CD14-positive monocyte (primary cell): ENCODE measurements around the gene HNRNPLL. TPM values are rescaled to one million over a fixed set of nuclear protein-coding genes. Genes with fewer than 3 reads are reported as not detected.

Source experiments
- DNase-seq, 3 donors: peaks; one replicate each; pipeline ENCODE4 v3.0.0-alpha.2; 2011 to 2022
- H2AFZ ChIP-seq: 2 replicates; pipeline ENCODE4 v1.6.0; 2012; ENCODE audit warnings: mild to moderate bottlenecking, low read depth, low read length, inconsistent platforms; ENCODE audit not compliant: insufficient read depth, poor library complexity, severe bottlenecking
- H3K27ac ChIP-seq, 2 donors: 1 replicate in 1 of 2; 2 replicates in 1 of 2; pipeline ENCODE4 v1.5.1; 2012 to 2013; ENCODE audit warnings: low read length in 2 of 2, control low read depth in 1 of 2, inconsistent platforms in 1 of 2, low read depth in 1 of 2, mild to moderate bottlenecking in 1 of 2
- H3K27me3 ChIP-seq, 2 donors: one replicate each; pipeline versions ENCODE4 v1.6.0 to v1.6.1; 2011 to 2013; ENCODE audit warnings: low read length in 2 of 2; ENCODE audit not compliant: control insufficient read depth in 2 of 2, insufficient read depth in 2 of 2
- H3K36me3 ChIP-seq, 2 donors: replicated peaks in 1 of 2; 1 replicate in 1 of 2; 2 replicates in 1 of 2; pipeline versions ENCODE4 v1.5.1 to v1.6.1; 2012 to 2013; ENCODE audit warnings: low read length in 2 of 2, control low read depth in 1 of 2, inconsistent platforms in 1 of 2, mild to moderate bottlenecking in 1 of 2; ENCODE audit not compliant: insufficient read depth in 2 of 2, control insufficient read depth in 1 of 2
- H3K4me1 ChIP-seq, 2 donors: 1 replicate in 1 of 2; 2 replicates in 1 of 2; pipeline versions ENCODE4 v1.5.1 to v1.6.1; 2012 to 2013; ENCODE audit warnings: low read length in 2 of 2, control low read depth in 1 of 2, inconsistent platforms in 1 of 2, mild to moderate bottlenecking in 1 of 2, moderate library complexity in 1 of 2; ENCODE audit not compliant: insufficient read depth in 2 of 2, control insufficient read depth in 1 of 2
- H3K4me2 ChIP-seq: replicated peaks from 2 replicates; pipeline ENCODE3; 2012; ENCODE audit warnings: low read length, moderate library complexity, mild to moderate bottlenecking; ENCODE audit not compliant: poor library complexity, severe bottlenecking; ENCODE audit errors: extremely low read depth
- H3K4me3 ChIP-seq, 3 experiments: fragments of 200-600 bp in 1 of 3; sonication (generic) in 1 of 3; replicated peaks in 1 of 3; 1 replicate in 2 of 3; 2 replicates in 1 of 3; pipeline ENCODE4 v1.5.1; 2011 to 2013; ENCODE audit warnings: low read length in 3 of 3, mild to moderate bottlenecking in 3 of 3, control low read depth in 2 of 3, low read depth in 2 of 3, inconsistent platforms in 1 of 3, moderate library complexity in 1 of 3
- H3K79me2 ChIP-seq: 2 replicates; pipeline ENCODE4 v1.6.0; 2012; ENCODE audit warnings: mild to moderate bottlenecking, control low read depth, inconsistent platforms, low read length, moderate library complexity; ENCODE audit not compliant: insufficient read depth
- H3K9ac ChIP-seq: 2 replicates; pipeline ENCODE4 v1.6.0; 2017; ENCODE audit warnings: low read length, mild to moderate bottlenecking; ENCODE audit not compliant: insufficient read depth, poor library complexity, severe bottlenecking
- H3K9me3 ChIP-seq, 2 donors: replicated peaks in 1 of 2; 1 replicate in 1 of 2; 2 replicates in 1 of 2; pipeline versions ENCODE4 v1.5.1 to v1.6.1; 2012 to 2013; ENCODE audit warnings: low read length in 2 of 2, control low read depth in 1 of 2; ENCODE audit not compliant: control insufficient read depth in 1 of 2, insufficient read depth in 1 of 2
- H4K20me1 ChIP-seq: 2 replicates; pipeline ENCODE4 v1.6.0; 2012; ENCODE audit warnings: mild to moderate bottlenecking, low read length, control low read depth, moderate library complexity; ENCODE audit not compliant: insufficient read depth
- H3K27ac Mint-ChIP-seq, 7 donors: one replicate each; pipeline ENCODE4 v1.8.0; 2020; ENCODE audit warnings: mild to moderate bottlenecking in 7 of 7, mixed read lengths in 7 of 7, moderate library complexity in 6 of 7, inconsistent platforms in 2 of 7
- H3K27me3 Mint-ChIP-seq, 3 donors: one replicate each; pipeline ENCODE4 v1.8.0; 2021 to 2022; ENCODE audit warnings: low read depth in 3 of 3, mild to moderate bottlenecking in 3 of 3, mixed read lengths in 3 of 3, moderate library complexity in 3 of 3, inconsistent platforms in 1 of 3
- H3K36me3 Mint-ChIP-seq, 2 donors: one replicate each; pipeline ENCODE4 v1.8.0; 2020; ENCODE audit warnings: mixed read lengths in 2 of 2, inconsistent platforms in 1 of 2, mild to moderate bottlenecking in 1 of 2
- H3K4me1 Mint-ChIP-seq: one replicate; pipeline ENCODE4 v1.8.0; 2020; ENCODE audit warnings: mild to moderate bottlenecking, mixed read lengths
- H3K4me3 Mint-ChIP-seq, 2 donors: one replicate each; pipeline ENCODE4 v1.8.0; 2020; ENCODE audit warnings: mild to moderate bottlenecking in 2 of 2, mixed read lengths in 2 of 2, moderate library complexity in 1 of 2
- H3K9me3 Mint-ChIP-seq, 7 donors: one replicate each; pipeline ENCODE4 v1.8.0; 2020 to 2022; ENCODE audit warnings: mixed read lengths in 7 of 7, mild to moderate bottlenecking in 6 of 7, moderate library complexity in 6 of 7, inconsistent platforms in 2 of 7
- WGBS: methylation state at CpG from one replicate; pipeline ENCODE4 v1.1.5; 2013; ENCODE audit warnings: missing lambda C conversion rate; ENCODE audit not compliant: insufficient coverage; 5-methylcytosine and 5-hydroxymethylcytosine counted together
- intact Hi-C, 2 donors: fragments of 100-400 bp; cut with micrococcal nuclease; formaldehyde crosslinking; loops; one replicate each; pipeline versions ENCODE4 v1.15.0 to v1.15.1; 2023
- polyA plus RNA-seq, 3 donors: library from polyadenylated mRNA; depleted of rRNA in 1 of 3; unstranded in 2 of 3; stranded (reverse) in 1 of 3; fragments of 300-500 nt in 2 of 3; fragments of >200 nt in 1 of 3; fragmentation: Illumina TruSeq in 2 of 3; gene quantifications; 1 replicate in 2 of 3; 2 replicates in 1 of 3; pipeline ENCODE4 v1.2.3, GENCODE V29; 2012 to 2021
- TF ChIP-seq, protein P1 (sequence below): fragments of 200-600 bp; IDR thresholded peaks from one replicate; pipeline ENCODE4 v1.8.0; 2022; ENCODE audit warnings: antibody characterized with exemption, mild to moderate bottlenecking

The HNRNPLL gene
- polyA plus RNA-seq, 3 donors: 12.4 to 16.8 (median 13.8) TPM

DNA sequence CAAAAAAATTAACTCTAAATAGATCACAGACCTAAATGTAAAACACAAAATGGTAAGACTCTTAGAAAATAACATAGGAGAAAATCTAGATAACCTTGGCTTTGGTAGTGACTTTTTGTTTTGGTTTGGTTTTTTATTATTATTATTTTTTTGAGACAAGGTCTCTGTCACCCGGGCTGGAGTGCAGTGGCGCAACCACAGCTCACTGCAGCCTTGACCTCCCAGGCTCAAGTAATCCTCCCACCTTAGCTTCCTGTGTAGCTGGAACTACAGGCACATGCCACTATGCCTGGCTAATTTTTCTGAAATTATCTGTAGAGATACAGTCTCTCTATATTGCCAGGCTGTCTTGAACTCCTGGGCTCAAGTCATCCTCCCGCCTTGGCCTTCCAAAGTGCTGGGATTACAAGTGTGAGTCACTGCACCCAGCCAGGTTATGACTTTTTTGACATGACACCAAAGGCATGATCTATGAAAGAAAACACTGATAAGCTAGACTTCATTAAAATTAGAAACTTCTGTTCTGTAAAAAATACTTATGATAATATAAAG, 88.0 kb downstream of the HNRNPLL start:
- no peak for DNase-seq
- Mint-ChIP-seq H3K27ac (no peak overlapping the region), H3K4me1 (peaks cover 3% of the 10 kb centered on the region), H3K36me3 (no peaks in the 10 kb centered on the region), H3K27me3 (peaks cover 3 to 12% (median 5%) of the 10 kb centered on the region in 3 donors), H3K4me3 (no peak overlapping the region), H3K9me3 (peaks cover 0 to 1% (median 0%) of the 10 kb centered on the region in 7 donors)
- intact Hi-C loops: no loop called here
- H3K36me3 ChIP-seq: no peaks in the 10 kb centered on the region
- H3K4me1 ChIP-seq: no peaks in the 10 kb centered on the region
- no peaks in the 10 kb centered on the region for H4K20me1 ChIP-seq
- no peak overlapping the region for H3K4me2 ChIP-seq
- H3K27ac ChIP-seq: no peak overlapping the region
- H3K9ac ChIP-seq: no peak overlapping the region
- TF ChIP-seq, protein P1, sequence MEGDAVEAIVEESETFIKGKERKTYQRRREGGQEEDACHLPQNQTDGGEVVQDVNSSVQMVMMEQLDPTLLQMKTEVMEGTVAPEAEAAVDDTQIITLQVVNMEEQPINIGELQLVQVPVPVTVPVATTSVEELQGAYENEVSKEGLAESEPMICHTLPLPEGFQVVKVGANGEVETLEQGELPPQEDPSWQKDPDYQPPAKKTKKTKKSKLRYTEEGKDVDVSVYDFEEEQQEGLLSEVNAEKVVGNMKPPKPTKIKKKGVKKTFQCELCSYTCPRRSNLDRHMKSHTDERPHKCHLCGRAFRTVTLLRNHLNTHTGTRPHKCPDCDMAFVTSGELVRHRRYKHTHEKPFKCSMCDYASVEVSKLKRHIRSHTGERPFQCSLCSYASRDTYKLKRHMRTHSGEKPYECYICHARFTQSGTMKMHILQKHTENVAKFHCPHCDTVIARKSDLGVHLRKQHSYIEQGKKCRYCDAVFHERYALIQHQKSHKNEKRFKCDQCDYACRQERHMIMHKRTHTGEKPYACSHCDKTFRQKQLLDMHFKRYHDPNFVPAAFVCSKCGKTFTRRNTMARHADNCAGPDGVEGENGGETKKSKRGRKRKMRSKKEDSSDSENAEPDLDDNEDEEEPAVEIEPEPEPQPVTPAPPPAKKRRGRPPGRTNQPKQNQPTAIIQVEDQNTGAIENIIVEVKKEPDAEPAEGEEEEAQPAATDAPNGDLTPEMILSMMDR: no peak
- no peaks in the 10 kb centered on the region for H3K27me3 ChIP-seq
- no peak overlapping the region for H2AFZ ChIP-seq
- WGBS: 100% methylated on average over 1 of the region's 3 CpGs
- H3K4me3 ChIP-seq: no peak overlapping the region
- H3K9me3 ChIP-seq: no peaks in the 10 kb centered on the region
- H3K79me2 ChIP-seq: no peaks in the 10 kb centered on the region

DNA sequence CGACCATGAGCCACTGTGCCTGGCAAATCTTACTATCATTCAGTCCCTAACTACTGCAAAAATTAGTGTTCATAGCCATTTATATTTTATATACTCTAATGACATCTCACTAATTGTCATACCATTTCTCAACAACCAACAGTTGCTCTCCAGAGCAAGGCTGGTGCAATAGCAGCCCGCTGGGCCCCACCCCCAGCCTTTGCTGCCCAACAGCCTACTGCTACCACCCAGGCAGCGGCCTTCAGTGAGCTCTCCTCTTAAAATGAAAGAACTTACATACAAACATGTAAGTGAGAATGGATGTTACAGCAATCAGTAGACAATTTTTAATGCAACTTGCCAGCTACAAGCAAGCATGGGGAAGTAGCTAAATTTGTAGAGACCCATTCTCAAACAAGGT, 90.5 kb downstream of the HNRNPLL start:
- no peak overlapping the region for H3K4me3 Mint-ChIP-seq
- no peak overlapping the region for H3K4me3 ChIP-seq
- no peak overlapping the region for H3K27ac Mint-ChIP-seq
- H3K4me2 ChIP-seq: no peak overlapping the region
- intact Hi-C loops: no loop called here
- no peaks in the 10 kb centered on the region for H3K36me3 Mint-ChIP-seq
- H3K9me3 Mint-ChIP-seq: peaks cover 0 to 5% (median under 1%) of the 10 kb centered on the region in 7 donors
- peaks cover 2 to 12% (median 4%) of the 10 kb centered on the region in 3 donors for H3K27me3 Mint-ChIP-seq
- no peaks in the 10 kb centered on the region for H3K4me1 ChIP-seq
- peaks cover 10% of the 10 kb centered on the region for H3K4me1 Mint-ChIP-seq
- DNase-seq: no peak
- no peaks in the 10 kb centered on the region for H3K36me3 ChIP-seq
- no peaks in the 10 kb centered on the region for H3K27me3 ChIP-seq
- WGBS: 70% methylated on average over 2 of the region's 3 CpGs
- TF ChIP-seq, protein P1: no peak
- no peaks in the 10 kb centered on the region for H4K20me1 ChIP-seq
- no peaks in the 10 kb centered on the region for H3K79me2 ChIP-seq
- H3K9me3 ChIP-seq: no peaks in the 10 kb centered on the region
- H3K9ac ChIP-seq: no peak overlapping the region
- H3K27ac ChIP-seq: no peak overlapping the region
- no peak overlapping the region for H2AFZ ChIP-seq

Other genes with a start within 250 kb of the HNRNPLL start
- 10 to 100 TPM in 2 of 3 donors, 1 to 10 TPM in 1; 7.8 to 28.3 (median 10.8) TPM for gene ATL2, start 225.7 kb downstream of the HNRNPLL start, polyA plus RNA-seq
- 1 to 10 TPM; 3.0 to 3.6 (median 3.1) TPM for gene GALM, start 63.2 kb upstream of the HNRNPLL start, polyA plus RNA-seq
- gene SRSF7, start 148.4 kb upstream of the HNRNPLL start, polyA plus RNA-seq: 100 to 1,000 TPM; 226 to 299 (median 246) TPM
- 10 to 100 TPM in 1 of 3 donors, 1 to 10 TPM in 2; 2.0 to 13.4 (median 8.9) TPM for gene GEMIN6, start 175.3 kb upstream of the HNRNPLL start, polyA plus RNA-seq